Endometrium (tissue), 2 donors: ENCODE data around the gene CYP3A5.
"Not testable (repeated sequence)": the region's sequence is repeated elsewhere in the genome, so short reads cannot be mapped to it uniquely, and the experiment has no call there.

Experiments used
- FAIRE-seq: peaks from 2 replicates; lab custom pipeline; 2012; peaks lifted over from hg19 to GRCh38; lab: Jason Lieb, UNC
- donor health status: control.
- donor health status: control.

Gene CYP3A5

DNA sequence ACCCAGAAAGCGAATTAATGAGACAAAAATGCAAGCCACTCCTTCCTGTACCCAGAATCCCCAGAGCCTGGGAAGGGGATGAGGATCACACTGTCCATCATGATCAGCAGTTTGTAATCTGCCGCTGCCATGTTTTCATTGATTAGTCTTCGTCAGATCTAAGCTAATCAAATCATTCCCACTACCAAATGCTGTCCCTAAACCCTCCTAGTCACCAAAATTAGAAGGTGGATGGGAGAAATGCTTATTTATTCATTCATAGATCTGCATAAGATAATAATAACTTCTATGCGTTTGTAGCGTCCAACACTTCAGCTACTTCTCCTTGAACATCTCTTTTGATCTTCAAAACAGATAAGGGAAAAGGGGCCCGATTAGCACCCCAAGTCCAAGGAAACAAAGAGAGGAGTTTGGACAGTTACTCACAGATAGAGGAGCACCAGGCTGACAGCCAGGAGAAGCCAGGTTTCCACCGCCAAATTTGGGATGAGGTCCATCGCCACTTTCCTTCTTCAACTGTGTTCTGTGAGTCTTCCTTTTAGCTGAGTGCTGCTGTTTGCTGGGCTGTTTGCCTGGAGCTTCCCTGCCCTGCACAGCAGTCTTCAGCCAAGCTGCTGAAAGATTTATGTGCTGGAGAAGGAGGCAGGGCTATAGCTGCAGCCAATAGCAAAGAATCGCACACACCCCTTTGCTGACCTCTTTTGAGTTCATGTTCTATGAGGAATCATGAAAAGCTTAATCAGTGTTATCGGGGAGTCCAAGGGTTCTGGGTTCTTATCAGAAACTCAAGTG, at the start of gene CYP3A5:
TSS of gene CYP3A5 (minus strand) at position 597 of the 792 bp plus-strand sequence. CDS start at position 497, 100 bp downstream.
- FAIRE-seq = no peak

DNA sequence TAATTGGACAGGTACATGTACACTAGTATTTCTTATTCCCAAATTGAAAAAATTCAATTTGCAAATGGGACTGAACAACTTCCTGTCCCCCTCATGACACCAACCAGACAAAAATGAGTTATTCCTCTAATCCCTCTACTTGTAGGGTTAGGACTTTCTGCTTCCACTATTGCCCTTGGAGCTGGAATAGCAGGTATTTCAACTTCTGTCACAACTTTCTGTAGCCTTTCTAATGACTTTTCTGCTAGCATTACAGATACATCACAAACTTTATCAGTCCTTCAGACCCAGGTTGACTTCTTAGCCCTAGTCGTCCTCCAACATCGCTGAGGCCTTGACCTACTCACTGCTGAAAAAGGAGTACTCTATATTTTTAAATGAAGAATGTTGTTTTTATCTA, 48.8 kb upstream of the CYP3A5 start:
- no peak for FAIRE-seq

DNA sequence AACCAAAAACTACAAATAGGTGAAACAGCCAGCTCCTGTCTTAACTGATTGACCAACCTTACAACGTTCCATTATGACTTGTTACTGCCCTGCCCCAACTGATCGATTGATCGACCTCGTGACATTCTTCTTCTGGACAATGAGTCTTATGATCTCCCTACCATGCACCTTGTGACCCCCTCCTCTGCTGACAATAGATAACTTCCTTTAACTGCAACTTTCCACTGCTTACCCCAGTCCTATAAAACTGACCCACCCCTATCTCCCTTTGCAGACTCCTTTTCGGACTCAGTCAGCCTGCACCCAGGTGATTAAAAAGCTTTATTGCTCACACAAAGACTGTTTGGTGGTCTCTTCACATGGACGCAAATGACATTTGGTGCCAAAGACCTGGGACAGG, 43.4 kb upstream of the CYP3A5 start:
- not testable (repeated sequence) for FAIRE-seq

DNA sequence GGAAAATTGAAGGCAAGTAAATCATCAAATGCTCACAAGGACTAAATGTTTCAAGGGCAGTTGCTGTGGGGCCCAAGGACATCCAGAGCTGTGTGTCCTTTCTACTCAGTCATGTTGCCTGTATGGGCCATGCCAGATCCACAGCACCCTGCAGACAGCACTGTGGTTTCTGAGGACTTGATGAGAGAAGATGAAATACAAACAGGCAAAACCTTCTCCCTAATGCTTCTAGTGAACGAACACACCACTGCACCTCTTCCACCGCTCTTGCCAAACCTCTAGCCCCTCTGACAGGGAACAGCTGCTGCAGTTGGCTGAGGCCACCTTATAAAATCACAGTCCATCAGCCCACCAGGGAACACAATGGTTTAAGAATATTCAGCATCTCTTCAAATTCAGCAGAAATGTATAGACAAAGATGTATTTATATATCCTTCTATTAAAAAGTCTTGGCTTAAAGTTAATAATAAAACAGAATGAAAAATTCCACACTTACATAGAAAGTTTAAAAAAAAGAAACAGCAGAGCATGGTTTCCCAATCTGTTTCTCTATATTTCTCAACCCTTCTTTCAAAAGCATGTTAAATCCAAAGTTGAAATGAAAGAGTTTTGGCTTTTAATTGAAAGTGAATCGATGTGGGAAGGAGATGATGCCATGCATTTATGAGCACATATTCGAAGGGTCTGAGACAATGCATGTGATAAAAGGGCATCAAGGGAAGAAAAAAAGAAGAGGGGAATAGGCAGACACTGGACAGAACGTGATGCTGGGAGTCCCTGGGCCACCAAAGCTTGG, 41.2 kb upstream of the CYP3A5 start:
- no peak for FAIRE-seq

DNA sequence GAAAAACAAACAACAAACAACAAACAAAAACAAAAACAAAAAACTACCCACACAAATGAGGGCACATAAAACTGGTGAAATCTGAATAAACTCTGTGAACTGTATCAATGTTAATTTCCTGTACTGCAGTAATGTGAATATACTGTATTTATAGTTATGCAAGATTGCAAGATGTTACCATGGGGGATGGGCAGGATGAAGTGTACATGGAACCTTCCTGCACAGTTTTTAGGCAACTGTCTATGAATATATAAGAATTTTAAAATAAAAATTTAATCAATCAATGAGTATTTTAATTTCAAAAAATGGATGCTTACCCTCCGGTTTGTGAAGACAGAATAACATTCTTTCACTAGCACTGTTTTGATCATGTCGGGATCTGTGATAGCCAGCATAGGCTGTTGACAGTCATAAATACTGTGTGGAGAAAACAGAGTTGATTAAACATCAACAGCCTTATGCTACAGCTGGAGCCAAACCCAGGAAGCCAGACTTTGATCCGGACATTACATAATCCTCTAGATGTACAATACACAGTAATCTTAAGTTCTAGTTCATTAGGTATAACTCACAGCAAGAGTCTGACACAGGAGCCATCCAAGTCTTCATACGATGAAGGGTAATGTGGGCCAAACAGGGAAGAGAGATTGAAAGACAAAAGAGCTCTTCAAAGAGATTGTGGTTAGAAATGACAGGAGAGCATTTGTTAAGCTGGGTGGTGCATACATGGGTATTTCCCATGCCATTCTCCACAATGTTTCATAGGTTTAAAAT, 40.4 kb upstream of the CYP3A5 start:
- no peak for FAIRE-seq

DNA sequence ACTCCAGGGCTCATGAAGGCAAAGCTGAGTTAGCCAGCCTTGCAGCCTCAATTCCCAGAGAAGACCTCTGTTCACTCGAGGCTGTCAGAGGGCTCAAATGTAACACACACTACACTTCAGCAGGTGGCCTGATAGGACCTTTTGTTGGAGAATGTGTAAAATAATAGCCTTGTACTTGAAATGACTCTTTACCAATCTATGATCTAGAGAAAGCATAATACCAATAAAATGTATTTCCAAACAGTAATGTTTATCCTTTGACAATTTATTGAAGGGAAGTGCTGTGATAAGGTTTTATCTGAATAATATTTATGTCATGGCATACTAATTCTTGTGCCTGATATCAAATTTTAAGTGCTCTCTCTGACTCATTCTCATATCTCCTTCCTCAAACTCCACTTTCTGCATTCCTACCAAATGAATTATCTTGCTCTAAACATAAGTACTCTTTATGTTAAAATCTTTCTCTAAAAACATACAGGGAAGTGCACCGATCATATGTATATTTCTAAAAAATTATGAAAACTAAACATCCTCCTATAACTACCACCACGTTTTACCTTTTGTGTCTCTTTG, 34.3 kb upstream of the CYP3A5 start:
- no peak for FAIRE-seq

DNA sequence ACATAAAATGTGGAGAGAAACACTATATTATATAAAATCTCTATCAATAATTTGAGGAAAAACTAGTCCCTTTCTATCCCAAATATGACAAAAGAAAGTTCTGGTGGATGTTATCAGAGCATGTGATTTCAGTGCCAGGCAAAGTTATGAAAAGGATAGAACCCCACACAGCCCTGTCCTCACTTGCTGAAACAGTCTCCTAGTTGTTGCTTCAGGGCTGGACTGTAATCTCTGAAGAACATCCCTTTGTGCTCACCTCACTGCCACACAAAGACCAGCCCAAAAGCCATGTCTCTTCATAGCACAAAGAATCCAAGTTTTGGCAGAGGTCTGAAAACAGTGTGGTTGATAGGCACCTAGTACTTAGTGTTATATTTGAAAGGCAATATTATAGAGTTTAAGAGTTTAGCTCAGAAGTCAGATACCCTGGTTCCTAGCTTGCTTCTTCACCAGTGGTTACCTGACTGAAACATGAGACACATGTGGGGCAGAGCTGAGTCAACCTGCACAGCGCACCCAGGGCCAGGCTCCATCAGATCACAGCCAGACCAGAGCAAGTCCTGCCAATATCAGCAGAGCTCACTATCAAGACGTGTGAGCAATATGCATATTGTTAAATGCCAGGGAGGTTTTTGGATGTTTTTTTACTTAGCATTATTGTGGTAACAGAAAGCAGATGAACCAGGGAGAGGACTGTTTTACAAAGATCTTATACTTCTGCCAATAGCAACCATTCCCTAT, 30.2 kb upstream of the CYP3A5 start:
- FAIRE-seq = no peak

DNA sequence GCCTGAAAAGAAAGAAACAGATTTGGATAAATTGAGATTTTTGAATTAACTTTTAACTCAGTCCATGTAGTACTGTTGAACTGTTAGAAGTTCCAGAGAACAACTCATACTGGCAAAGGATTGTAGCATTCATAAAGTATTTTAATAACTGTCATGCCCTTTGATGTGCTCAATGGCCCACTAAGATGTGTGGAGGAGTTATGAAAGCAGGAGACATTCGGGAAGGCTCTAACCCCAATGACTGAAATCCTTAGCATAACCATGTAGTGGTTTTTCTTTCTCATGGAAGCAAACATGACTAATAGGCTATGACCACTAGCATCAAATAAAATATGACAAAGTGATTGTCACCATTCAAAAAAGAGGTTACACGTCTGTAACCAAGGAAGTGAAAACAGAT, 29.5 kb upstream of the CYP3A5 start:
- FAIRE-seq = no peak

DNA sequence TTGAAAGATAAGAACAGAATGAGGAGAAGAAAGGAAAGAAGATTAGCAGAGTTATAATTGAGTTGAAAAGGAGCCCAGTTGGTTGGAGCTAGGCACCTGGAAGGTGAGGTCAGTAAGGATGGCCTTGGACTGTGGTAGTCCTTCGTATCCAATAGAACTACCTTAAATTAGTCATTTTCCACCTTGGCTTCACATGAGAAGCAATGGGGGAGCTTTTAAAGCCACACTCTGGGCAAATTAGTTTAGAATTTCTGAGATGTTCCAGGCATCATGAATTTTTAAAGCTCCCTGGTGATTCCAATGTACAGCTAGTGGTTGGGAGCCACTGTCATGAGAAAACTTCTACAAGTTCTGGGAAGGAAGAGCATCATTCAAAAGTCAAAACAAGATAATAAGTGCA, 27.3 kb upstream of the CYP3A5 start:
- FAIRE-seq = no peak

DNA sequence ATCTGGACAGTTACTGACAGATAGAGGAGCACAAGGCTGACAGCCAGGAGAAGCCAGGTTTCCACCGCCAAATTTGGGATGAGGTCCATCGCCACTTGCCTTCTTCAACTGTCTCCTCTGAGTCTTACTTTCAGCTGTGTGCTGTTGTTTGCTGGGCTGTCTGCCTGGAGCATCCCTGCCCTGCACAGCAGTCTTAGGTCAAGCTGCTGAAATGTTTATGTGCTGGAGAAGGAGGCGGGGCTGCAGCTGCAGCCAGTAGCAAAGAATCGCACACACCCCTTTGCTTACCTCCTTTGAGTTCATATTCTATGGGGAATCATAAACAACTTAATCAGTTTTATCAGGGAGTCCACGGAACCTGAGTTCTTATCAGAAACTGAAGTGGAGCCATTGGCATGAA, 20.1 kb upstream of the CYP3A5 start:
- FAIRE-seq = no peak

DNA sequence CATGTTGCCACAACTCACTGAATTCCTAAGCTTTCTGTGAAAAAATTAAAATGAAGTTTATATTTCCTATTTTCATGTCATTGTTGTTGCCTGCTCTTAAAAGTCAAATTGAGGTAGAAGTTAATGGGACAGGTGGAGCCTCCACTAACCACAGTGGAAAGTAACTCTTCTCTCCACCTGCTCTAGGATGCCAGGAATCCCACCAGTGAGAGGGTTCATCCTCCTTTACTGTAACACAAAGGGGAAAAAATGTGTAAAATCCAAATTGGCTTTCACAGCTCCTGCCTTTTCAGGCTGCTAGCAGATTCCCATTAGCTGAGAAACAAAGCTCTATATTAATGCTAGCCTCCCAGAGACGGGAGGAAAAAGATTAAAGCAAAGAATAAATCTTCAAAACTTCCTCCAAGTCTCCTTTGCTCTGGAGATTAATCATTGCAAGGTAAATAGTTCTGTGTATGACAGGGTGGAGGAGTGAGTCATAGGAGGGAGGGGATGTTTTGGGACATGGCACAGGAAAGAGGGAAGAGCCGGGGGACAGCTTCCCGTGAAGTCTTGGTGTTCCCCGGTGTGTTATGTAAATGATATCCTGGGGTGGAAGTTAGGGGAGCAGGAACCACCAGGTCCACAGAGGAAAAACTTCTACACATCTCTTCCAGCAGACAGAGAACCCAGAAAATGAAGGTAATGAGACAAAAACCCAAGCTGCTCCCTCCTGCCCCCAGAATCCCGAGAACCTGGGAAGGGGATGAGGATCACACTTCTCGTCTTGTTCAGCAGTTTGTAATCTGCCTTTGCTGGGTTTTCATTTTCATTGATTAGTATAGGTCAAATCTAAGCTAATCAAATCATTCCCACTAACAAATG, 19.3 kb upstream of the CYP3A5 start:
- not testable (repeated sequence) for FAIRE-seq

DNA sequence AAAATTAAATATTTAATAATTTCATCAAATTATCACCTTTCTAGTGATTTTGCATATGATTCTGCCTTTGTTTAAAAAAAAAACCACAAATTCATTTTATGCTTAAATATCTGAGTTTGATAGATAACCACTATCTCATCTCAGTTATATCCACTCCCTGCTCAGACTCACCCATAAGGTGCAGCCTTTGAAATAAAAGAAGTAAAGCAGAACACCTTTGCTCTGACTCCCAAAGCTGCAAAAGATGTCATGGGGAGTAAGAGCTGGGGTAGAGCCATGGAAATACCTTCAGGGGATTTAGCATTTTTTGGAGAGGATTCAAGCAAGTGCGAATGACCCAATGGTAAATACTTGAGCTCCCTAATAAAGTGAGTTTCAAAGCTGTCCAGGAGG, 15.1 kb upstream of the CYP3A5 start:
- FAIRE-seq = no peak

DNA sequence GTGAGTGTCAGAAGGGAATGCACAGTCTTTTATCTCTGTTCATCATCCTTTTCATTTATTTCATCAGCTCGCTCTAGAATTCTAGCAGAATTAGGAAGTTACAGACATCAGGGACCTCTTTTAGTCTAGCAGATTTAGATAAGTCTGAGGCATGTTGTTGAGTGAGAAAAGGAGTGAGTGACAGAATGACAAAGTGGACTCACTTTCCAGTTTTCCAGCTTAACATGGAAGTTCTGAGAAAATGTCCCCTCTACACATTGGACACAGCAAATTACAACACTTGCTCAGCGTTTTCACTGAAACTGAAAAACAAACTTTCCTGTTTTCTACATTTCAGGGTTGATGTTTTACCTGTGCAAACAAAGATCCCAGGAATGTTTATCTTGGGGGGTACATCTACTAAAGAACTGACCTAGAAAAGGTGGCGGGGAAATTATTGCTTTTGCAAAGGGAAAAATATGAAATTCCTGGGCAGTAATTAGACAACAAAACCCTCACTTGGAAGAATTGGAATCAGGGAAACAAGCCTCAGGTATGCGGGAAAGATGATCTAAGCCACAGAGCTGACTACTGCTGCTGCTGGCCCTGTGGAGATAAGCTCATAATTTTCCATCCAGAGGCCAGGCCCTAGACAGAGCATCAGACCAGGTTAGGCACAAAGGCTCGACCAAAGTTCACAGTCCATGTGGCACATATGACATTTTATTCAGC, 14.6 kb upstream of the CYP3A5 start:
- no peak for FAIRE-seq

DNA sequence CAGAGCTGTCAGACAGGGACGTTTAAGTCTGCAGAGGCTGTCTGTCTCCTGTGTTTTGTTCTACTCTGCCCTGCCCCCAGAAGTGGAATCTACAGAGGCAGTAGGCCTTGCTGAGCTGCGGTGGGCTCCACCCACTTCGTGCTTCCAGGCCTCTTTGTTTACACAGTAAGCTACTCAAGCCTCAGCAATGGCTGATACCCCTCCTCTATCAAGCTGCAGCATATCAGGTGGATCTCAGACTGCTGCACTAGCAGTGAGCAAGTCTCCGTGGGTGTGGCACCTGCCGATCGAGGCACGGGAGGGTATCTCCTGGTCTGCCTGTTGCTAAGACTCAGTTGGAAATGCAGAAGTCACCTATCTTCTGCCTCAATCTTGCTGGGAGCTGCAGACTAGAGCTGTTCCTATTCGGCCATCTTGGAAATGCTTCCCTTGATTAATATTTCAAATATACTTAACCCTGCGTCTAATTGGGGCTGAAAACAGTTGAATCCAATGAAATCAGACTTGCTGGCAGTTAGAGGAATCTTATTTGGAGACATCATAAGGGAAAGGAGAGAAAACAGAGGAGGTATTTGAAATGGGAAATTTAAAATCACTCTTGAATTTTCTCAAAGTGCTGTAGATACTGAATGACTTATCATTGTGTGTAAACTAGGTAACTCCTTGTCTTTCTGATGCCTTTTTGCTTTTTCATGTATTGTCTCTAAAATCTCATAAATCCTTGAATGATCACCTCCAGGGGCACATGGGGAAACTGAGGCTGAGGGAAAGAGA, 13.8 kb upstream of the CYP3A5 start:
- no peak for FAIRE-seq

DNA sequence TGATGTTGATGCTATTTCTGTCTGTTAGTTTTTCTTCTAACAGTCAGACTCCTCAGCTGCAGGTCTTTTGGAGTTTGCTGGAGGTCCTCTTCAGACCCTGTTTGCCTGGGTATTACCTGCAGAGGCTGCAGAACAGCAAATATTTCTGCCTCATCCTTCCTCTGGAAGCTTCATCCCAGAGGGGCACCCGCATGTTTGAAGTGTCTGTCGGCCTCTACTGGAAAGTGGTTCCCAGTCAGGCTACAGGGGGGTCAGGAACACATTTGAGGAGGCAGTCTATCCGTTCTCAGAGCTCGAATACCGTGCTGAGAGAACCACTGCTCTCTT, 13.3 kb upstream of the CYP3A5 start:
- no peak for FAIRE-seq

DNA sequence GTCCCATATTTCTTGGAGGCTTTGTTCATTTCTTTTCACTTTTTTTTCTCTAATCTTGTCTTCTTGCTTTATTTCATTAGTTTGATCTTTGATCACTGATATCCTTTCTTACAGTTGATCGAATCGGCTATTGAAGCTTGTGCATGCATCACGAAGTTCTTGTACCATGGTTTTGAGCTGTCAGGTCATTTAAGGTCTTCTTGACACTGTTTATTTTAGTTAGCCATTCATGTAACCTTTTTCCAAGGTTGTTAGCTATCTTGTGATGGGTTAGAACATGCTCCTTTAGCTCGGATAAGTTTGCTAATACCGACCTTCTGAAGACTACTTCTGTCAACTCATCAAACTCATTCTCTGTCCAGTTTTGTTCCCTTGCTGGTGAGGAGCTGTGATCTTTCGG, 12.8 kb upstream of the CYP3A5 start:
- not testable (repeated sequence) for FAIRE-seq

DNA sequence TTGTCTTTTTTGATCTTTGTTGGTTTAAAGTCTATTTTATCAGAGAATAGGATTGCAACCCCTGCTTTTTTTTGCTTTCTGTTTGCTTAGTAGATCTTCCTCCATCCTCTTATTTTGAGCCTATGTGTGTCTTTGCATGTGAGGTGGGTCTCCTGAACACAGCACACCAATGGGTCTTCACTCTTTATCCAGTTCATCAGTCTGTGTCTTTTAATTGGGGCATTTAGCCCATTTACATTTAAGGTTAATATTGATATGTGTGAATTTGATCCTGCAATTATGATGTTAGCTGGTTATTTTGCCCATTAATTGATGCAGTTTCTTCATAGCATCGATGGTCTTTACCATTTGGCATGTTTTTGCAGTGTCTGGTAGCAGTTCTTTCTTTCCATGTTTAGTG, 11.9 kb upstream of the CYP3A5 start:
- FAIRE-seq = not testable (repeated sequence)

DNA sequence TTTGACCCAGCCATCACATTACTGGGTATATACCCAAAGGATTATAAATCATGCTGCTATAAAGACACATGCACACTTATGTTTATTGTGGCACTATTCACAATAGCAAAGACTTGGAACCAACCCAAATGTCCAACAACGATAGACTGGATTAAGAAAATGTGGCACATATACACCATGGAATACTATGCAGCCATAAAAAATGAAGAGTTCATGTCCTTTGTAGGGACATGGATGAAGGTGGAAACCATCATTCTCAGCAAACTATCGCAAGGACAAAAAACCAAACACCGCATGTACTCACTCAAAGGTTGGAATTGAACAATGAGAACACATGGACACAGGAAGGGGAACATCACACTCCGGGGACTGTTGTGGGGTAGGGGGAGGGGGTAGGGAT, 11.1 kb upstream of the CYP3A5 start:
- FAIRE-seq = not testable (repeated sequence)

DNA sequence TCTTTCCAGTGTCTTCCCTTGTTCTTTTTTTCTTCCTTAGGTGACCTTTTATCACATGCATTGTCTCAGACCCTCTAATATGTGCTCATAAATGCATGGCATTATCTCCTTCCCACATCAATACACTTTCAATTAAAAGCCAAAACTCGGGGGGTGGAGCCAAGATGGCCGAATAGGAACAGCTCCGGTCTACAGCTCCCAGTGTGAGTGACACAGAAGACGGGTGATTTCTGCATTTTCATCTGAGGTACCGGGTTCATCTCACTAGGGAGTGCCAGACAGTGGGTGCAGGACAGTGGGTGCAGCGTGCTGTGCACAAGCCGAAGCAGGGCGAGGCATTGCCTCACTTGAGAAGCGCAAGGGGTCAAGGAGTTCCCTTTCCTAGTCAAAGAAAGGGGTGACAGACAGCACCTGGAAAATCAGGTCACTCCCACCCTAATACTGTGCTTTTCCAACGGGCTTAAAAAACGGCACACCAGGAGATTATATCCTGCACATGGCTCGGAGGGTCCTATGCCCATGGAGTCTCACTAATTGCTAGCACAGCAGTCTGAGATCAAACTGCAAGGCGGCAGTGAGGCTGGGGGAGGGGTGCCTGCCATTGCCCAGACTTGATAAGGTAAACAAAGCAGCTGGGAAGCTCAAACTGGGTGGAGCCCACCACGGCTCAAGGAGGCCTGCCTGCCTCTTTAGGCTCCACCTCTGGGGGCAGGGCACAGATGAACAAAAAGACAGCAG, 6.2 kb upstream of the CYP3A5 start:
- not testable (repeated sequence) for FAIRE-seq
